GM23338 (cell line): ENCODE measurements around the gene SERPINI1.

Source experiments
- CTCF ChIP-seq, 2 experiments: fragments of 200-600 bp in 1 of 2; sonication (generic) in 1 of 2; conservative IDR thresholded peaks; 2 replicates each; pipeline versions ENCODE4 v1.5.1 to v1.6.1; 2016 to 2017; ENCODE audit warnings: antibody characterized with exemption in 2 of 2, low read depth in 2 of 2, mild to moderate bottlenecking in 2 of 2, moderate library complexity in 1 of 2
- ETS1 ChIP-seq: IDR thresholded peaks from 2 replicates; pipeline ENCODE4 v1.6.1; 2016; ENCODE audit warnings: antibody characterized with exemption
- EZH2 ChIP-seq: fragments of 200-600 bp; sonication (generic); IDR thresholded peaks from one replicate; pipeline ENCODE4 v1.8.0; 2017; ENCODE audit warnings: antibody characterized with exemption, mild to moderate bottlenecking, low read depth; ENCODE audit not compliant: unreplicated experiment
- EZH2phosphoT487 ChIP-seq: fragments of 200-600 bp; sonication (generic); IDR thresholded peaks from one replicate; pipeline ENCODE4 v1.8.1; 2018; ENCODE audit warnings: antibody characterized with exemption; ENCODE audit not compliant: unreplicated experiment
- JUNB ChIP-seq: IDR thresholded peaks from one replicate; pipeline ENCODE4 v1.6.1; 2016; ENCODE audit warnings: antibody characterized with exemption; ENCODE audit not compliant: unreplicated experiment
- REST ChIP-seq: IDR thresholded peaks from one replicate; pipeline ENCODE4 v1.6.1; 2018; ENCODE audit warnings: antibody characterized with exemption; ENCODE audit not compliant: unreplicated experiment

GRCh38 chr3:167743799-167744198 lies 8.3 kb downstream of the SERPINI1 start:
- TF ChIP-seq JUNB (no peak), CTCF (conservative IDR thresholded peaks at IDR 0.05; ENCODE audit: low read depth in 2 of 2) (no peak), EZH2 (no peak), REST (no peak), EZH2phosphoT487 (no peak), ETS1 (no peak)
